ENCODE measurements around the gene ITPA. TPM values are rescaled to one million over a fixed set of nuclear protein-coding genes. Genes with fewer than 3 reads are reported as not detected.
"Not testable (repeated sequence)": the region's sequence is repeated elsewhere in the genome, so short reads cannot be mapped to it uniquely, and the experiment has no call there.

ITPA gene
- total RNA-seq, 2 donors from 2014 or later: 39.5 to 41.4 TPM

DNA sequence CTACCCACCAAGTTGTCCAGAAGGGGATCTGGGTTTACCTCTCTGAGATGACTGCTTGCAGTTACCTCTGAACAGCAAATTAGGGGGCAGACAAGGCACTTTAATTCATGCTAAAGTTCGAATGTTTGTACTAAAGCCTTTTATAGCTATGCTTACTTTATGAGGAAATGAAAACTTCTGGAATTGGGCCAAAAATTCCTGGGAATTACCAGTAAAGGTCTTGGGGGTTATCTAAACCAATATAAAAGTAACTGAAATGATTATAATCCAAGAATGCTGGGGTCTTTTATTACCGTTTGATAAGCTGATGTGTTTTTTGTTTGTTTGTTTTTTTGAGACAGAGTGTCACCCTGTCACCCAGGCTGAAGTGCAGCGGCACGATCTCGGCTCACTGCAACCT is 28.0 kb upstream of the ITPA start:
- H3K9me3 ChIP-seq (ENCODE audit: control insufficient read depth, low read length, poor library complexity, severe bottlenecking): no peaks in the 10 kb centered on the region
- no peak for DNase-seq
- H3K4me3 Mint-ChIP-seq: no peak overlapping the region
- no peaks in the 10 kb centered on the region for H3K36me3 Mint-ChIP-seq (ENCODE audit: low read depth)
- H3K4me1 Mint-ChIP-seq: no peaks in the 10 kb centered on the region
- no peaks in the 10 kb centered on the region for H3K27me3 Mint-ChIP-seq
- no peak overlapping the region for H3K27ac Mint-ChIP-seq
- no peak for ATAC-seq

DNA sequence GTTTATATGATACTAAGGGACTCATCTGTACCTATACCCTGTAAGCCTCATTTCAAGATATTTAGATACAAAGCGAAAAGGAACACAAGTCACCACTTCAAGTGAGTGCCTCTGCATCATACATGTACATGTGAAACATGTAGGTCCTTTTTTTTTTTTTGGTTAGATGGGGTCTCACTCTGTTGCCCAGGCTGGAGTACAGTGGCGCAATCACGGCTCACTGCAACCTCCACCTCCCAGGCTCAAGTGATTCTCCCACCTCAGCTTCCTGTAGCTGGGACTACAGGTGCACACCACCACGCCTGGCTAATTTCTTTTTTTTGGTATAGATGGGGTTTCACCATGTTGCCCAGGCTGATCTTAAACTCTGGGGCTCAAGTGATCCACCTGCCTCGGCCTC is 26.9 kb upstream of the ITPA start:
- not testable (repeated sequence) for DNase-seq; H3K27ac Mint-ChIP-seq; H3K4me3 Mint-ChIP-seq; H3K36me3 Mint-ChIP-seq (ENCODE audit: low read depth); ATAC-seq; H3K27me3 Mint-ChIP-seq; H3K9me3 ChIP-seq (ENCODE audit: control insufficient read depth, low read length, poor library complexity, severe bottlenecking); H3K4me1 Mint-ChIP-seq

DNA sequence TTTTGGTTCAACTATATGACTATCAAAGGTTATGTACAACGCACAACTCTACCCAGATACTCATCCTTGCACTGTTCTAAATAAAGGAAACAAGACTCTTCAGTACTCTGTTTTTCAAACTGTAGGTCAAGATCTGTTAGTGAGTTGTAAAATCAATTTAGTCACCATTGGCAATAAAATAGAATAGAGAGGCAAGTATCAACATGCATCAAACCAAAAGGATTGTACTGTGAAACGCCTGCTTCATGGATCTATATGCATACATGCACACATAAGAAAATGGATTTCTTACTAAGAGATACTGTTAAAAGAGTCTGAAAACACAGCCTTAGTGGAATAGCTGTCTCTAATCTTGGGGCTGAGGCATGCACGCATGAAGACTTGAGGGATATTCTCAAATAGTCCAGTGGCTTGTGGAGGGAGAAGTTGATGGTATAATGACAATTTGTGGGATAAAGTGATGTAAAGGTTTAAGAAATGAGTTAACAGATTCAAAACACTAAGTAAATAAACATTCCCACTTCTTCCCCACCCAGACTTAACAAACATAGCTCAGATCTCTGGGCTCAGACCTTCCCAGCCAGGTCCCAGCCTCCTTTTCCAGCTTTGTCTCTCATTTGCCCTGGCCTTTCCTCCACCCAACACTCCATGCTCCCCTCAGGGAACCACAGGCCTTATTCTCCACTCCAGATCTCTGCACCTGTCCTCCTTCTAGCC is 25.2 kb upstream of the ITPA start:
- ATAC-seq (no peak), DNase-seq (no peak)
- H3K4me1 Mint-ChIP-seq: no peaks in the 10 kb centered on the region
- H3K9me3 ChIP-seq (ENCODE audit: control insufficient read depth, low read length, poor library complexity, severe bottlenecking): no peaks in the 10 kb centered on the region
- H3K27ac Mint-ChIP-seq: no peak overlapping the region
- no peaks in the 10 kb centered on the region for H3K27me3 Mint-ChIP-seq
- H3K4me3 Mint-ChIP-seq: no peak overlapping the region
- no peaks in the 10 kb centered on the region for H3K36me3 Mint-ChIP-seq (ENCODE audit: low read depth)

DNA sequence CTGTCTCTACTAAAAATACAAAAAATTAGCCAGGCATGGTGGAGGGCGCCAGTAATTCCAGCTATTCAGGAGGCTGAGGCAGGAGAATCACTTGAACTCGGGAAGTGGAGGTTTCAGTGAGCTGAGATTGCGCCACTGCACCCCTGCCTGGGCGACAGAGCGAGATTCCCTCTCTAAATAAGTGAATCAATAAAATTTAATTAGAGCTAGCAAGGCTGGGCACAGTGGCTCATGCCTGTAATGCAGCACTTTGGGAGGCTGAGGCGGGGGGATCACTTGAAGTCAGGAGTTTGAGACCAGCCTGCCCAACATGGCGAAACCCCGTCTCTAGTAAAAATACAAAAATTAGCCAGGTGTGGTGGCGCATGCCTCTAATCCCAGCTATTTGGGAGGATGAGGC is 21.4 kb upstream of the ITPA start:
- not testable (repeated sequence) for H3K4me1 Mint-ChIP-seq

DNA sequence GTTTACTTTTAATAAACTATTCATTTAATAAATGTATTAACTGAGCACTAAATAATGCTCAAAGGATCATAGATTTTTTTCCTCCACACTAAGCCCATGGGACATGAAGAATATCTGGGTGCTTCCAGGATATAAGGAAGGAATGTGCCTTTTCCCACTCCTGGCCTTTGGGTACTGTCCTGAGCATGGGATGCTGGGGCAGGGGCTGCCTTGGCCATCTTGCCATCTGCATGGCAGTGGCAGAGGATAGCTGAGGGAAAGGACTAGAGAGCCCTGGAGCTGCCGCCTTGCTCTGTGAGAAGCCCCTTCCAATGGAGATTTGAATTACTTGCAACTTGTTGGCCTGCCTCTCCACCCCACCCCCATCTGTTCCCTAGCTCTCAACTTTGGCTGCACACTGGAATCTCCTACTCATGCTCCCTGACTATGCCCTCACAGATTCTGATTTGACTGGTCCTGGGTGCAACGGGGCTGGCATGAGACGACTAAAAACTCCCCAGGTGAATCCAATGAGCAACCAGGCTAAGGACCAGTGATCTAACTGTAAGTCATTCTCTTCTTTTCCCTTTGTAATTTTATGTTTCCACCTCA is 20.4 kb upstream of the ITPA start:
- ATAC-seq (no peak), DNase-seq (no peak)
- H3K9me3 ChIP-seq (ENCODE audit: control insufficient read depth, low read length, poor library complexity, severe bottlenecking): no peaks in the 10 kb centered on the region
- H3K36me3 Mint-ChIP-seq (ENCODE audit: low read depth): peaks cover 11% of the 10 kb centered on the region
- H3K27ac Mint-ChIP-seq: no peak overlapping the region
- H3K4me3 Mint-ChIP-seq: no peak overlapping the region
- H3K27me3 Mint-ChIP-seq: no peaks in the 10 kb centered on the region
- H3K4me1 Mint-ChIP-seq: peaks cover 6% of the 10 kb centered on the region

More for the DNA sequence above, 21.4 kb upstream of the ITPA start:
- not testable (repeated sequence) for H3K4me3 Mint-ChIP-seq; H3K27me3 Mint-ChIP-seq; DNase-seq; H3K27ac Mint-ChIP-seq; ATAC-seq; H3K9me3 ChIP-seq (ENCODE audit: control insufficient read depth, low read length, poor library complexity, severe bottlenecking)
- H3K36me3 Mint-ChIP-seq (ENCODE audit: low read depth): peaks cover 11% of the 10 kb centered on the region

DNA sequence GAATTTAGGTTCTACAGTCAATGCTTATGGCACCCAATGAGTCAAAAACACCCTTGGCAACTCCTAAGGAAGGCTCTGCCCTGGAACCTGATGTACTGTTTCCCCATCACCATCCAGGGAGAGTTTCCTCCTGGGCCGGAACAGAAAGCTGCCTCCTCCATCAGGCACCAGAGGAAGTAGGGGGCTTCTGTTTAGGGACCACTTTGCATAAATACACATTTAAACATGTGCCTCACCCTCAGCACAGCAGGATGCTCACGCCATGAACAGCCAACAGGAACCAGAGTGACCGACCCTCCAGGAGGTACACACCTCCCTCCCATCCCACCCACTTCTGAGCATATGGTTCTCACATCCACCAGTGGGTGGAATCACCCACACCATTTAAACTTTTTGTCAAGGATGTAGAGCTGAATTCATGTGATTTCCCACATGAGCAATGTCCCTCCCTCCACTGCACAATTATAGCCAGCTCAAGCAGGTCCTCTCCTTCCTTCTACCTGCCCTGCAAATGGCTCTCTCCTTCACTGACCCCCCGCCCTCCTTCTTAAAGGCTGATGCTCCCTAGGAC is 19.7 kb upstream of the ITPA start:
- Mint-ChIP-seq H3K27me3 (no peaks in the 10 kb centered on the region), H3K27ac (no peak overlapping the region), H3K4me1 (peaks cover 6% of the 10 kb centered on the region), H3K36me3 (ENCODE audit: low read depth) (peaks cover 11% of the 10 kb centered on the region), H3K4me3 (no peak overlapping the region)
- no peaks in the 10 kb centered on the region for H3K9me3 ChIP-seq (ENCODE audit: control insufficient read depth, low read length, poor library complexity, severe bottlenecking)
- ATAC-seq: no peak
- no peak for DNase-seq

DNA sequence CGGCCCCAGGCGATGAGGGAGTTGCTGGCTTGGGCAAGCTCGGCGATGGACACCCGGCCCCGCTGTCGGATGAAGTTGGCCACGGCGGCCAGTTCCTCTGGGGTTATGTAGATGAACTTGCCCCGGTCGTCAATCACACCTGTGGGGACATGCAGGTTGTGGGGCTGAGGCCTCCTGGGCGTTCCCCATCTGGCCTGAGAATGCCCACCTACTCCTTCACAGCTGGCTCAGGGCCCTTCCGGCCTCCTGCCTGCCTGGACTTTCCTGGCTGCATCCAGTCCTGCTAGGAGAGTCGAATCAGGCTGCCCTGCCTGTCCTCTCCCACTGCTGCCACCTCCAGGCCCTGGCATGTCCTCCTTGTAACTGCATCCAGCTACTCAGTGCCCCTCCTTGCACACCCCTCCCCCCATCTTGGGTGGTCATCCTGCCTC is 18.6 kb upstream of the ITPA start:
- Mint-ChIP-seq H3K27ac (no peak overlapping the region), H3K27me3 (no peaks in the 10 kb centered on the region), H3K36me3 (ENCODE audit: low read depth) (peaks cover 14% of the 10 kb centered on the region), H3K4me1 (peaks cover 9% of the 10 kb centered on the region), H3K4me3 (no peak overlapping the region)
- DNase-seq: no peak
- no peak for ATAC-seq
- H3K9me3 ChIP-seq (ENCODE audit: control insufficient read depth, low read length, poor library complexity, severe bottlenecking): no peaks in the 10 kb centered on the region

DNA sequence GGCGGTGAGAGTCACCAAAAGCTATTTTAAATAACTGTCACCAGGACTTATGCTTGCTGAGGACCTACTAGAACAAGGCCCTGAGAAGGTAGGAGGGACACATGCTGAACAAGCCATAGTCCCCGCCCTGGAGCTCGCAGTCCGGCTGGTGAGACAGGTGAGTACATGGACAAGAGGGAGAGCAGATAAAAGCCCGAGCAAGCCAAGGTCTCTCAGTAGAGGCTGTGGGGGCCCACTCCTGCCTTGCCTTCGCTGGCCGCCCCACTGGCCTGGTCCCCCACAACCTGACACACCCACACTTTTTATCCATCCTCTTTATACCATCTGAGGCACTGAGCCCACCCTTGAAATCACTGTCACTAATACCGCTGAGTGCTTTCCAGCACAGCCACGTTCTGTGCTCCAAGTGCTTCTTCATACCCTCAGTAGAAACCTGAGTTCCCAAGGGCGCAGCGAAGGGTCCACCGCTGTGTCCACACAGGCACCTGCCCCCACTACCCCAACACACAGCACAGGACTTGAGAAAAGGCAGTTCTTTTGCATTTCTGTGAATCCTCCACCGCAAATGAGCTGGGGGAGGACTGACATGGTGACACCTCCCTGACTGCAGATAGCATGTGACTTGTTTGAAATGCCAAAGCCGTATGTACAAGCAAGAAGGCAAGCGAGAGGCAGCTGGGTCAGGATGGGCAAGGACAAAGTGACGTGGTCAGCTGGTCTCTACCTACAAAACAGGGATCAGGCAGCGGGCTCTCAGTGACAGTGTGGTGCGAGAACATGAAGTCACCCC is 16.9 kb upstream of the ITPA start:
- peaks cover 16% of the 10 kb centered on the region for H3K36me3 Mint-ChIP-seq (ENCODE audit: low read depth)
- no peak overlapping the region for H3K4me3 Mint-ChIP-seq
- H3K27me3 Mint-ChIP-seq: no peaks in the 10 kb centered on the region
- ATAC-seq (no peak), DNase-seq (no peak)
- H3K9me3 ChIP-seq (ENCODE audit: control insufficient read depth, low read length, poor library complexity, severe bottlenecking): no peaks in the 10 kb centered on the region
- H3K4me1 Mint-ChIP-seq: peaks cover 14% of the 10 kb centered on the region
- no peak overlapping the region for H3K27ac Mint-ChIP-seq

DNA sequence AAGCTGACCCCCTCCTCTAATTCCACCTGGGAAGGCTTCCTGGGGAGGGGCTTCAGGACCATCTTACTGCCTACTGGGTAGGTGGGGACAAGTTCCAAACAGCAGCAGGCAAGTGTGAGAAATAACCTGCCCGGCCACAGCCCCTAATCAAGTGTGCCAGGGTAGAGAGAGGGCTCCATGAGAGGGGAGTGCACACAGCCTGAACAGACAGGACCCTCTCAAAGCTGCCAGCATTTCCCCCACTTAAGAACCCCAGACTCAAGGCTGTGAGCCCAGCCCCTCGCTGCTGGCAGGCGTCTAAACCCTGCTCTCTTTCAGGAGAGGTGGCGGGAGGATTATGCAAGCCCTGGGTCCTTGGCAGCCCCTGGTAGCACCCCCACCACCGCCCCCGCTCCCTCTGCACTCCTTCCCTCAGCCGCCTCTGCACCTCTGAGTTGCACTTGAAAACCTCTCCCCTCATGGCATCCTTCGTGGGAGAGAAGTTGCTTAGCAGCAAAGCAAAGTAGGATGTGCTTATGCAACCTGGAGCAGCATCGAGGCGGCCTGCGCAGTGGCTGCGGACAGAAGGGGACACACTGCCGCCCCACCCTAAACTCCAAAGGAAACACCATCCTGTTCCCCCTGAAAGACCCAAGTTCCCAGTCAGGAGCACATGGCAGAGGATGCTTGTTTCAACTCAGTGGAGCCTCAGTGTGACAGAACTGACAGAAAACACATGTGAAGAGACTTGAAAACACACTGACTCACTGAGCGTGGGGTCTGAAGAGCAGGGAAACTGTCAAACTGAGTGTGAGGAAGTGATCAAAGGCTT is 15.3 kb upstream of the ITPA start:
- no peak overlapping the region for H3K4me3 Mint-ChIP-seq
- ATAC-seq (no peak), DNase-seq (no peak)
- peaks cover 19% of the 10 kb centered on the region for H3K4me1 Mint-ChIP-seq
- H3K27ac Mint-ChIP-seq: no peak overlapping the region
- peaks cover 21% of the 10 kb centered on the region for H3K36me3 Mint-ChIP-seq (ENCODE audit: low read depth)
- no peaks in the 10 kb centered on the region for H3K9me3 ChIP-seq (ENCODE audit: control insufficient read depth, low read length, poor library complexity, severe bottlenecking)
- H3K27me3 Mint-ChIP-seq: no peaks in the 10 kb centered on the region

DNA sequence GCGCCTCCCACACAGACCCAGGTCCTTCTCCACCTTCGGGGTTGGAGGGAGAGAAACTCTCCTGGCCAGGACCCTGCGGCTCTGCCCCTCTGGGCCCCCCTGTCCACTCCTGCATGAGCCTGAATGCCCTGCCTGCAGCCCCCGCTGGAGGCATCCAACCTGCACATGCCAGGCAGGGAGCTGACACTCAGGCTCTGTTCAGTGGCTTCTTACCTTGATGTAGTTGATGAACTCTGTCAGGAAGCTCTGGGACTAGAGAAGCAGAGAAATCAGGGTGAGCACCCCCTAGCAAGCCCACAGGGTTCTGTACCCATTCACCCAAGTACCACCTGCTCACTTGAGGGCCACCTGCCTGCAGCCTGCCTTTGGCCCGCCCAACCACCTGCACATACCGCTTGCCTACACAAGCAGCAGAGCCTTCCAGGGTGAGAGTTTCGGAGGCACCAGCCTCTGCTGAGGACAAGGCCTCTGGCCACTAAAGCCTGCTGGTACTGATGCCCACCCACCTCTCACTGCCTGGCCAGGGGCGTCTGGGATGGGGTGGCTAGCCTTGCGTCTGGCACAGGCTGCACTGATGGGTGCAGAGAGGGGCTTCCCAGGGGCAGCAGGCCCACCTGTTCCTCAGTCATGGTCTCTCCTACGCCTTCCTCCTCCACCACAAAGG is 14.5 kb upstream of the ITPA start:
- no peaks in the 10 kb centered on the region for H3K9me3 ChIP-seq (ENCODE audit: control insufficient read depth, low read length, poor library complexity, severe bottlenecking)
- peaks cover 22% of the 10 kb centered on the region for H3K4me1 Mint-ChIP-seq
- DNase-seq (no peak), ATAC-seq (no peak)
- H3K36me3 Mint-ChIP-seq (ENCODE audit: low read depth): peaks cover 24% of the 10 kb centered on the region
- peak overlapping the region; percentile 92 for H3K27ac Mint-ChIP-seq
- H3K27me3 Mint-ChIP-seq: no peaks in the 10 kb centered on the region
- no peak overlapping the region for H3K4me3 Mint-ChIP-seq

DNA sequence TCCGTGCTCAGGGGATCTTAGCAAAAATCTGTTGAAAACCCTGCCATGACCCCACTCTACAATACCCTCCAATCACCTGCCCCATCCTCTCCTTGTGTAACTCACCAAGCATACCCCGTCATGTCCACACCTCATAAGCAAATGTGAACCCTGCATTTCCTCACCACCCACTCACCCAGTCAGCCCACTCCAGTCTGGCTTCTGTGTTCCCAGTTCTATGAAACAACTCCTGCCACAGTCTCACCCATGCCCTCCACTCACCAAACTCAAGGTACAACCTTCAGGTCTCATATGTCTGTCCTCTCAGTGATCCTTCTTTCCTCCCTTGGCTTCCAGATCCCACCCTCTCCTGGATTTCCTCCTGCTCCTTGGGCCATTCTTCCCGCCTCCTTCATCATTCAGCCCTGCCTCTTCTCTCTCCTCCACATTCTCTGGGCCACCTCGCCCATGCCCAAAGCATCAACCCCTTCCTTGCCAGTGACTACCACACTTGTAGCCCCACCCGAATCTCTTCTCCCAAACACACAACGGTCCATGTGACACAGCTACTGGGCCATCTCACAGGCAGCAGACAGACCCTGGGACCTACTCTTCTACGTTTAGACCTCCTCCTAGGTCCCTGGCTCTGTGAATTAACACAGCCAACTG is 13.6 kb upstream of the ITPA start:
- ATAC-seq: no peak
- Mint-ChIP-seq H3K4me1 (peaks cover 25% of the 10 kb centered on the region), H3K27ac (peak overlapping the region; percentile 92), H3K27me3 (no peaks in the 10 kb centered on the region), H3K36me3 (ENCODE audit: low read depth) (peaks cover 24% of the 10 kb centered on the region), H3K4me3 (no peak overlapping the region)
- H3K9me3 ChIP-seq (ENCODE audit: control insufficient read depth, low read length, poor library complexity, severe bottlenecking): no peaks in the 10 kb centered on the region
- no peak for DNase-seq

DNA sequence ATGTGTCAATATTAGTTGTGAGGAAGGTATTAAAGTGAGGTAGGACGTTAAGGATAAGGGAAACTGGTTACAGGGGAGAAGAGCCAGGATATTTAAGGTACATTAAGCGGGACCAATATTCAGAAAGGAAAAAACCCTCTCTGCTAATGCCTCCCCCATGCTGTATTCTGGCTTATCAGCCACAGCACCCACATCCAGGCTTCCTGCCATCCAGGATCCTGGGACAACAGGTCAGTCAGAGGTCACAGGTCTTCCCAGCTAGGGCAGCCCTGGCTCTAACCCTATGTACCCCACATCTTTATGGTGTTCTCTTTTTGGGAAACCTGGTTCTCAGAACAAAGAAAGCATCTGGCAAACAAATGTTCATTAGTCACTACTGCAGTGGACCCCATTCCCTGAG is 10.1 kb upstream of the ITPA start:
- ATAC-seq (no peak), DNase-seq (no peak)
- peaks cover 29% of the 10 kb centered on the region for H3K4me1 Mint-ChIP-seq
- H3K27me3 Mint-ChIP-seq: no peaks in the 10 kb centered on the region
- H3K4me3 Mint-ChIP-seq: peak overlapping the region; percentile 55
- no peaks in the 10 kb centered on the region for H3K9me3 ChIP-seq (ENCODE audit: control insufficient read depth, low read length, poor library complexity, severe bottlenecking)
- peaks cover 14% of the 10 kb centered on the region for H3K36me3 Mint-ChIP-seq (ENCODE audit: low read depth)
- no peak overlapping the region for H3K27ac Mint-ChIP-seq
